HG03575 (cell line): Measurements from ENCODE around the gene PALB2.

Source experiments
- ATAC-seq: cut with Tn5 transposase; IDR thresholded peaks from one replicate; pipeline ENCODE4 v1.9.1; 2021; ENCODE audit not compliant: unreplicated experiment, insufficient number of reproducible peaks, low FRiP score; ENCODE audit errors: extremely low read depth

PALB2 gene

GRCh38 chr16:23561586-23561985 lies 79.5 kb downstream of the PALB2 start:
- ATAC-seq = no peak

DNA sequence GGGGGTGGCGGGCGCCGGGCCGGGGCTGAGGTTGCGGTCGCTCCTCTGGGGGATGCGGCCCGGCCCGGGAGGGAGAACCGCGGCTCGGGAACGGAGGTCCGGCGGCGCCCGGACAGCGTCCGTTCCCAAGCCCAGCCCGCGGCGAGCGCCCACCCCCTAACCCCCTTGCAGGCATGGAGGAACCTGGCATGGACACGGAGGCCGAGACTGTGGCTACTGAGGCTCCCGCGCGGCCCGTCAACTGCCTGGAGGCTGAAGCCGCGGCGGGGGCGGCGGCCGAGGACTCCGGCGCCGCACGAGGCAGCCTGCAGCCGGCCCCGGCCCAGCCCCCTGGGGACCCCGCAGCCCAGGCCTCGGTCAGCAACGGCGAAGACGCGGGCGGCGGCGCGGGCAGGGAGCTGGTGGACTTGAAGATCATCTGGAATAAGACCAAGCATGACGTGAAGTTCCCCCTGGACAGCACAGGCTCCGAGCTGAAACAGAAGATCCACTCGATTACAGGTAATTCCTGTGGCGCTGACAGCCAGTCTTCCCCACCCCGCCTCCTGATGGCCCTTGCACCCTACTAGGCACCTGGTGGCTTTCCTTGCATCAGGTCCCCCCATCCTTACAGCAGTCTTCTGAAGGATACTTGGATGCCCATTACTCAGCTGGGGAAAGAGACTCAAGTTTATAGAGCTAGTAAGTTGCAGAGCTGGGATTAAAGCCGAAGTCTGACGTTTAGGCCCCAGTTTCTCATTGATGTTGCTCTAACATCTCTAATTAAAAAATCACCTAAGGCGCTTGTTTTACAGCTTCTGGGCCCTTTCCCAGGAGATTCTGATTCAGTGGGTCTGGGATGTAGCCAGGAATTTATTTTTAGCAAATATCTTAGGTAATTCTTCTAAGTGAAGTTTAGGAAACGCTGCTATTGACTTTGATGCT lies 83.1 kb downstream of the PALB2 start:
- ATAC-seq = no peak

GRCh38 chr16:23556881-23557778 lies 84.0 kb downstream of the PALB2 start, which contains the start of the genes EARS2 and UBFD1:
Gene EARS2, minus strand, starts transcription at chr16:23557350. Its CDS starts 7 bp downstream, at chr16:23557343.
Gene UBFD1, plus strand, starts transcription at chr16:23557727. Its CDS starts 16 bp downstream, at chr16:23557743.
- peak; percentile 51 for ATAC-seq

- ATAC-seq = no peak
Observed at GRCh38 chr16:23554536-23554935, 86.6 kb downstream of the PALB2 start.
